Body of pancreas (tissue), 4 donors: ENCODE measurements around the gene ISYNA1. TPM values are rescaled to one million over a fixed set of nuclear protein-coding genes. Genes with fewer than 3 reads are reported as not detected.

Source experiments
- ATAC-seq: fragments of 150-250 bp; one replicate; pipeline ENCODE4 v1.9.1; 2016
- DNase-seq, 4 donors: peaks; one replicate each; pipeline ENCODE4 v3.0.0-alpha.2; 2019
- H3K27ac ChIP-seq, 4 donors: fragments of 200-600 bp; sonication (generic); 1 replicate in 3 of 4; 2 replicates in 1 of 4; pipeline versions ENCODE4 v1.5.1 to v1.6.1; 2016 to 2019; ENCODE audit warnings: mild to moderate bottlenecking in 1 of 4, mixed read lengths in 1 of 4, moderate library complexity in 1 of 4
- H3K27me3 ChIP-seq, 2 donors: fragments of 200-600 bp; sonication (generic); one replicate each; pipeline ENCODE4 v1.6.0; 2016; ENCODE audit warnings: mild to moderate bottlenecking in 1 of 2
- H3K36me3 ChIP-seq, 2 donors: fragments of 200-600 bp; sonication (generic); replicated peaks in 1 of 2; 2 replicates each; pipeline ENCODE4 v1.5.1; 2016; ENCODE audit warnings: low read depth in 2 of 2; ENCODE audit not compliant: insufficient read depth in 1 of 2
- H3K4me1 ChIP-seq: fragments of 200-600 bp; sonication (generic); one replicate; pipeline ENCODE4 v1.6.0; 2016
- H3K4me3 ChIP-seq, 2 donors: fragments of 200-600 bp; sonication (generic); 1 replicate in 1 of 2; 2 replicates in 1 of 2; pipeline ENCODE4 v1.5.1; 2016 to 2019
- H3K9me3 ChIP-seq, 3 donors: fragments of 200-600 bp; sonication (generic); 1 replicate in 2 of 3; 2 replicates in 1 of 3; pipeline ENCODE4 v1.5.1; 2016
- POLR2A ChIP-seq, 3 donors: fragments of 450-650 bp; IDR thresholded peaks; one replicate each; pipeline ENCODE4 v1.6.1; 2016; ENCODE audit warnings: antibody characterized with exemption in 3 of 3, mild to moderate bottlenecking in 2 of 3
- WGBS, 2 donors: methylation state at CpG; one replicate each; pipeline ENCODE4 v1.1.5; 2017; 5-methylcytosine and 5-hydroxymethylcytosine counted together
- intact Hi-C: fragments of 100-400 bp; cut with DNase I; formaldehyde crosslinking; loops from one replicate; pipeline ENCODE4 v1.15.1; 2023
- total RNA-seq, 2 donors: library from RNA; depleted of rRNA; stranded (reverse); fragments of >200 nt; gene quantifications; one replicate each; pipeline ENCODE4 v1.1.0, GENCODE V29; 2016
- TF ChIP-seq, protein P1 (sequence below), 7 experiments: fragments of 450-650 bp in 4 of 7; fragments of 200-600 bp in 3 of 7; sonication (generic) in 3 of 7; IDR thresholded peaks; one replicate each; pipeline ENCODE4 v1.5.1; 2016 to 2019; ENCODE audit warnings: antibody characterized with exemption in 7 of 7

The ISYNA1 gene
- total RNA-seq, 2 donors from 2014 or later, result 52.7 to 72.8 TPM

- TF ChIP-seq POLR2A (IDR thresholded peaks at IDR 0.05), result peak in 1 of 3 donors; percentile 20
- TF ChIP-seq, protein P1, sequence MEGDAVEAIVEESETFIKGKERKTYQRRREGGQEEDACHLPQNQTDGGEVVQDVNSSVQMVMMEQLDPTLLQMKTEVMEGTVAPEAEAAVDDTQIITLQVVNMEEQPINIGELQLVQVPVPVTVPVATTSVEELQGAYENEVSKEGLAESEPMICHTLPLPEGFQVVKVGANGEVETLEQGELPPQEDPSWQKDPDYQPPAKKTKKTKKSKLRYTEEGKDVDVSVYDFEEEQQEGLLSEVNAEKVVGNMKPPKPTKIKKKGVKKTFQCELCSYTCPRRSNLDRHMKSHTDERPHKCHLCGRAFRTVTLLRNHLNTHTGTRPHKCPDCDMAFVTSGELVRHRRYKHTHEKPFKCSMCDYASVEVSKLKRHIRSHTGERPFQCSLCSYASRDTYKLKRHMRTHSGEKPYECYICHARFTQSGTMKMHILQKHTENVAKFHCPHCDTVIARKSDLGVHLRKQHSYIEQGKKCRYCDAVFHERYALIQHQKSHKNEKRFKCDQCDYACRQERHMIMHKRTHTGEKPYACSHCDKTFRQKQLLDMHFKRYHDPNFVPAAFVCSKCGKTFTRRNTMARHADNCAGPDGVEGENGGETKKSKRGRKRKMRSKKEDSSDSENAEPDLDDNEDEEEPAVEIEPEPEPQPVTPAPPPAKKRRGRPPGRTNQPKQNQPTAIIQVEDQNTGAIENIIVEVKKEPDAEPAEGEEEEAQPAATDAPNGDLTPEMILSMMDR (IDR thresholded peaks at IDR 0.05), result peak; percentile 67 to 81 (median 73)
- DNase-seq (peak; percentile 66 to 73 (median 71)), ATAC-seq (peak; percentile 68)
- Histone ChIP-seq H3K27me3 (no peaks in the 10 kb centered on the region), H3K27ac (peak overlapping the region; percentile 75 to 89 (median 84)), H3K4me3 (no peak overlapping the region), H3K9me3 (no peaks in the 10 kb centered on the region), H3K36me3 (no peaks in the 10 kb centered on the region), H3K4me1 (peaks cover 73% of the 10 kb centered on the region)
- intact Hi-C loops, result loop anchor here (10.0 kb wide), 1 partner anchor 96 kb away; no protein-coding TSS in a partner anchor
- 48 to 53% methylated on average over 18 to 28 of the region's 28 CpGs for WGBS, 2 donors
Measured at GRCh38 chr19:18469069-18469846, 31.3 kb upstream of the ISYNA1 start.

GRCh38 chr19:18468517-18468916, 30.6 kb upstream of the ISYNA1 start:
- 59 to 81% methylated on average over 2 to 3 of the region's 3 CpGs for WGBS, 2 donors
- ATAC-seq (peak; percentile 49), DNase-seq (peak; percentile 40 to 70 (median 64))
- peak overlapping the region; percentile 75 to 89 (median 84) for H3K27ac ChIP-seq
- intact Hi-C loops, result loop anchor here (10.0 kb wide), 1 partner anchor 96 kb away; no protein-coding TSS in a partner anchor
- H3K4me3 ChIP-seq, result no peak overlapping the region
- no peaks in the 10 kb centered on the region for H3K27me3 ChIP-seq
- no peaks in the 10 kb centered on the region for H3K36me3 ChIP-seq
- H3K9me3 ChIP-seq, result no peaks in the 10 kb centered on the region
- peak in 2 of 3 donors; percentile 27 to 31 for TF ChIP-seq POLR2A (IDR thresholded peaks at IDR 0.05)
- TF ChIP-seq, protein P1 (IDR thresholded peaks at IDR 0.05), result no peak
- peaks cover 70% of the 10 kb centered on the region for H3K4me1 ChIP-seq

GRCh38 chr19:18467978-18468377, 30.0 kb upstream of the ISYNA1 start:
- H3K27ac ChIP-seq, result peak overlapping the region in 3 of 4 donors; percentile 82 to 89 (median 86)
- ATAC-seq (no peak), DNase-seq (no peak)
- no peaks in the 10 kb centered on the region for H3K9me3 ChIP-seq
- WGBS, 2 donors, result 65 to 68% methylated on average over 3 of the region's 3 CpGs
- H3K4me3 ChIP-seq, result no peak overlapping the region
- intact Hi-C loops, result loop anchor here (10.0 kb wide), 1 partner anchor 97 kb away; no protein-coding TSS in a partner anchor
- no peaks in the 10 kb centered on the region for H3K36me3 ChIP-seq
- H3K27me3 ChIP-seq, result no peaks in the 10 kb centered on the region
- TF ChIP-seq POLR2A (IDR thresholded peaks at IDR 0.05), result no peak
- TF ChIP-seq, protein P1 (IDR thresholded peaks at IDR 0.05), result no peak
- H3K4me1 ChIP-seq, result peaks cover 65% of the 10 kb centered on the region

DNA sequence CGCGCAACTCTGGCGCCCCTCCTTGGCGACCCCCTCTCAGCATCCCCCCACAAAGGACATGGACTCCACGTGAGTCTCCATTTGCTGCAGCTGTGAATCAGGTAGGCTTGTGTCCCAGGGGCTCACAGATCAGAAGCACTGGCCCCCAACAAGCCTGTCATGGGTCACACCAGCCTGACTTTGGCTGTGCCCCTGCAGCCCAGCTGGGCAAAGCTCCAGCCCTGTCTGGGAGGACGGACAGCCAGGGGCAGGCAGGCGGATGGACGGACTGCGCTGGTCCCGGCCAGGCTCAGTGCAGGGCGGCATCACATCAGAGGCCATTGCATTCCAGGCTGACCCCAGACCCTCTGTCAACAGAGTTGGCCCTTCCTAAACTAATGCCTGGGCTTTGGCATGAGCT, 28.4 kb upstream of the ISYNA1 start:
- DNase-seq, result no peak
- Histone ChIP-seq H3K27ac (peak overlapping the region; percentile 71 to 89 (median 77)), H3K27me3 (no peaks in the 10 kb centered on the region), H3K4me1 (peaks cover 65% of the 10 kb centered on the region), H3K9me3 (no peaks in the 10 kb centered on the region), H3K36me3 (peaks cover 0 to 2% of the 10 kb centered on the region in 2 donors), H3K4me3 (no peak overlapping the region)
- WGBS, 2 donors, result 85 to 89% methylated on average over 5 to 10 of the region's 11 CpGs
- intact Hi-C loops, result loop anchor here (10.0 kb wide), 1 partner anchor 98 kb away; no protein-coding TSS in a partner anchor
- no peak for ATAC-seq
- no peak for TF ChIP-seq POLR2A (IDR thresholded peaks at IDR 0.05)
- TF ChIP-seq, protein P1 (IDR thresholded peaks at IDR 0.05), result no peak
